AG09309 (cell line): ENCODE measurements around the gene CDK5RAP2.
"Not testable (repeated sequence)": the region's sequence is repeated elsewhere in the genome, so short reads cannot be mapped to it uniquely, and the experiment has no call there.

Experiments used
- DNase-seq: peaks from one replicate; pipeline ENCODE4 v3.0.0-alpha.2; 2010; ENCODE audit warnings: low read depth
- H3K4me3 ChIP-seq: 2 replicates; pipeline ENCODE4 v1.5.1; 2011; ENCODE audit warnings: mild to moderate bottlenecking, low read depth, low read length, moderate library complexity; ENCODE audit not compliant: control insufficient read depth
- CTCF ChIP-seq: IDR thresholded peaks from 2 replicates; pipeline ENCODE4 v1.5.1; 2011; ENCODE audit warnings: mild to moderate bottlenecking, low read depth, low read length, inconsistent platforms; ENCODE audit not compliant: insufficient read depth, control insufficient read depth; ENCODE audit errors: missing control alignments

CDK5RAP2 gene

GRCh38 chr9:120555839-120556238, 24.1 kb downstream of the CDK5RAP2 start:
- TF ChIP-seq CTCF: no peak
- no peak overlapping the region for H3K4me3 ChIP-seq
- DNase-seq: no peak

DNA sequence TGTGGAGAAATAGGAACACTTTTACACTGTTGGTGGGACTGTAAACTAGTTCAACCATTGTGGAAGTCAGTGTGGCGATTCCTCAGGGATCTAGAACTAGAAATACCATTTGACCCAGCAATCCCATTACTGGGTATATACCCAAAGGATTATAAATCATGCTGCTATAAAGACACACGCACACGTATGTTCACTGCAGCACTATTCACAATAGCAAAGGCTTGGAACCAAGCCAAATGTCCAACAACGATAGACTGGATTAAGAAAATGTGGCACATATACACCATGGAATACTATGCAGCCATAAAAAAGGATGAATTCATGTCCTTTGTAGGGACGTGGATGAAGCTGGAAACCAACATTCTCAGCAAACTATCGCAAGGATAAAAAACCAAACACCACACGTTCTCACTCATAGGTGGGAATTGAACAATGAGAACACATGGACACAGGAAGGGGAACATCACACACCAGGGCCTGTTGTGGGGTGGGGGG, 27.7 kb downstream of the CDK5RAP2 start:
- not testable (repeated sequence) for H3K4me3 ChIP-seq, DNase-seq

GRCh38 chr9:120545701-120546550, 34.0 kb downstream of the CDK5RAP2 start:
- no peak for TF ChIP-seq CTCF
- DNase-seq: no peak
- no peak overlapping the region for H3K4me3 ChIP-seq

DNA sequence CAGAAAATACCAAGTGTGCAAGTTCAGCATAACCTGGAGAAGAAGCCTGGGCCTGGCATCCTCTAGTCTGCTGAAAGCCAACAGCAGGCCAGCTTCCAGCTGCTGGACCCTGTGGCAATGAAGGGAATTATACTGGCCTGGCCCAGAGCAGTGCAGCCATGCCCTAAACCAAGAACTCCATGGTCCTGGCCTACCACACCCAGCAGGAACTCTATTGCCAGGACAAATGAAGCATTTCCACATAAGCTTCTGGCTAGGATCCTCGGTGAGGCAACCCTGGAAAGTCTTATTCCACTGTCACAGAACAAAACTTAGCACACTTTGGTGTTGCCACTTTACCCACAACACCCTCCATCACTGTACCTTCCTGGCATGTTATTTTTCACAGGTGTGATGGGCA, 35.5 kb downstream of the CDK5RAP2 start:
- no peak for TF ChIP-seq CTCF
- H3K4me3 ChIP-seq: no peak overlapping the region
- DNase-seq: no peak

GRCh38 chr9:120542701-120543490, 37.1 kb downstream of the CDK5RAP2 start:
- DNase-seq: no peak
- TF ChIP-seq CTCF: no peak
- H3K4me3 ChIP-seq: no peak overlapping the region

DNA sequence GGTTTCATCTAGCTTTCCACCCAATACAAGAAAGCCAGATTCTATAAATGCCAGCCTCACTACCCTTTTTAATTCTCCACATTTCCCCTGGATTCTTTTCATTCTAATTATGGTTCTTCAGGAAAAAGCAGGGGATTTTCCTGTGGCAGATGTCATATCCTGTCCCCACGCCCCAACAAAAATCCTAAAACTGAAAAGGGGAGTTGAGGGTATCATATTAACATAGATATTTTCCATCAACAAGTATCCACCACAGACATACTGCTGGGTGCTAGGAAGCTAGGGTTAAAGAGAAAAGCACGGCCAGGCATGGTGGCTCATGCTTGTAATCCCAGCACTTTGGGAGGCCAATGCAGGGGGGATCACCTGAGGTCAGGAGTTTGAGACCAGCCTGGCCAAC, 38.0 kb downstream of the CDK5RAP2 start:
- no peak overlapping the region for H3K4me3 ChIP-seq
- DNase-seq: no peak
- no peak for TF ChIP-seq CTCF

DNA sequence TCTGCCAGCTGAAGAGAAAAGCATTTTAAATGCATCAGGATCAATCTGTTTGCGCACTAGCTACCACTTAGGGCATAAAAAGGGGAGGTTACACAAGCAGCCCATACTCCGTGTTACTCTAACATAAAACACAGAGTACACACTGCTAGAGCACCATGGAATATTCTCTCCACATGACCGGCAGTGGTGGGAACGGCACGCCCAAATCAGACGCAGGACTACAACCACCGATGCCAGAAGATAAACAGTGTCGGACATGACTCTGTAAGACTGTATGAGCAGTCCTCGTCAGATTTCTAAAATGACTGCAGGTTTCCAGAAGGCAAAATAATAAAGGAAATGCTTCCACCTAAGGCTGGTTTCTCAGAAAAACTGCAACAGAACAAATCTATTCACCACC, 40.0 kb downstream of the CDK5RAP2 start:
- no peak for TF ChIP-seq CTCF
- H3K4me3 ChIP-seq: no peak overlapping the region
- no peak for DNase-seq
